ENCODE measurements around the gene SPTLC2.
"Not testable (repeated sequence)": the region's sequence is repeated elsewhere in the genome, so short reads cannot be mapped to it uniquely, and the experiment has no call there.

SPTLC2 gene

GRCh38 chr14:77542421-77543239 is 73.8 kb downstream of the SPTLC2 start:
- H3K4me3 ChIP-seq (ENCODE audit: low read length): peak overlapping the region; percentile 27
- DNase-seq (ENCODE audit: low read depth): peak; percentile 93
- no peak for TF ChIP-seq CTCF (conservative IDR thresholded peaks at IDR 0.05; ENCODE audit: low read depth, low read length)

GRCh38 chr14:77541905-77542304 is 74.5 kb downstream of the SPTLC2 start:
- no peak overlapping the region for H3K4me3 ChIP-seq (ENCODE audit: low read length)
- no peak for TF ChIP-seq CTCF (conservative IDR thresholded peaks at IDR 0.05; ENCODE audit: low read depth, low read length)
- no peak for DNase-seq (ENCODE audit: low read depth)

GRCh38 chr14:77536951-77537350 is 79.5 kb downstream of the SPTLC2 start:
- H3K4me3 ChIP-seq (ENCODE audit: low read length); DNase-seq (ENCODE audit: low read depth): not testable (repeated sequence)

GRCh38 chr14:77531071-77531470 is 85.4 kb downstream of the SPTLC2 start:
- no peak overlapping the region for H3K4me3 ChIP-seq (ENCODE audit: low read length)
- DNase-seq (ENCODE audit: low read depth): no peak
- no peak for TF ChIP-seq CTCF (conservative IDR thresholded peaks at IDR 0.05; ENCODE audit: low read depth, low read length)

GRCh38 chr14:77529963-77530362 is 86.5 kb downstream of the SPTLC2 start:
- DNase-seq (ENCODE audit: low read depth): no peak
- no peak for TF ChIP-seq CTCF (conservative IDR thresholded peaks at IDR 0.05; ENCODE audit: low read depth, low read length)
- no peak overlapping the region for H3K4me3 ChIP-seq (ENCODE audit: low read length)

- no peak overlapping the region for H3K4me3 ChIP-seq (ENCODE audit: low read length)
- TF ChIP-seq CTCF (conservative IDR thresholded peaks at IDR 0.05; ENCODE audit: low read depth, low read length): no peak
- DNase-seq (ENCODE audit: low read depth): no peak
Measured at GRCh38 chr14:77529213-77529612, 87.2 kb downstream of the SPTLC2 start.

GRCh38 chr14:77528701-77529100 is 87.7 kb downstream of the SPTLC2 start:
- DNase-seq (ENCODE audit: low read depth): not testable (repeated sequence)

GRCh38 chr14:77526266-77526665 is 90.2 kb downstream of the SPTLC2 start:
- H3K4me3 ChIP-seq (ENCODE audit: low read length): no peak overlapping the region
- no peak for TF ChIP-seq CTCF (conservative IDR thresholded peaks at IDR 0.05; ENCODE audit: low read depth, low read length)
- no peak for DNase-seq (ENCODE audit: low read depth)

More at GRCh38 chr14:77528701-77529100, 87.7 kb downstream of the SPTLC2 start:
- H3K4me3 ChIP-seq (ENCODE audit: low read length): not testable (repeated sequence)
